Cardiac muscle cell (in vitro differentiated cells and primary cell): ENCODE data around the gene ELFN2. TPM values are rescaled to one million over a fixed set of nuclear protein-coding genes. Genes with fewer than 3 reads are reported as not detected.
A peak's percentile ranks its signal among the peaks of the same experiment; 100 is the strongest.

Source experiments
- DNase-seq, 2 donors: peaks; one replicate each; pipeline versions ENCODE4 v3.0.0 to v3.0.0-alpha.2; 2010 to 2017; ENCODE audit warnings: low read depth in 1 of 2, low spot score in 1 of 2
- H3K27ac ChIP-seq: fragments of 200-600 bp; sonication (generic); 2 replicates; pipeline ENCODE4 v1.5.1; 2016
- H3K27me3 ChIP-seq: fragments of 200-600 bp; sonication (generic); 2 replicates; pipeline ENCODE4 v1.6.0; 2016; ENCODE audit warnings: control low read depth
- H3K36me3 ChIP-seq: fragments of 200-600 bp; sonication (generic); 2 replicates; pipeline ENCODE4 v1.5.1; 2016; ENCODE audit warnings: control low read depth
- H3K4me1 ChIP-seq: fragments of 200-600 bp; sonication (generic); 2 replicates; pipeline ENCODE4 v1.8.1; 2017; ENCODE audit warnings: low read depth, mild to moderate bottlenecking, mixed run types
- H3K4me3 ChIP-seq: fragments of 200-600 bp; sonication (generic); 2 replicates; pipeline ENCODE4 v1.5.1; 2016; ENCODE audit warnings: mild to moderate bottlenecking
- H3K9me3 ChIP-seq: fragments of 200-600 bp; sonication (generic); 2 replicates; pipeline ENCODE4 v1.5.1; 2017; ENCODE audit warnings: low read depth, mild to moderate bottlenecking, control low read depth
- CTCF ChIP-seq: IDR thresholded peaks from 2 replicates; pipeline ENCODE4 v1.5.1; 2012; ENCODE audit warnings: low read depth, mild to moderate bottlenecking, low read length
- polyA plus RNA-seq: library from polyadenylated mRNA; unstranded; fragments of >200 nt; fragmentation: Nextera tagmentation; extraction: Ambion mirVana; gene quantifications from 2 replicates; pipeline ENCODE4 v1.2.1, GENCODE V29; 2016
- total RNA-seq: library from RNA; depleted of rRNA; stranded (reverse); fragments of >200 nt; gene quantifications from 2 replicates; pipeline ENCODE4 v1.2.3, GENCODE V29; 2016

The ELFN2 gene
- total and polyA plus RNA-seq, 2 experiments from 2014 or later = 0.09 TPM; not detected in 1

GRCh38 chr22:37336579-37336978 is 90.7 kb downstream of the ELFN2 start:
- no peak for TF ChIP-seq CTCF
- Histone ChIP-seq H3K4me3 (no peak overlapping the region), H3K36me3 (no peaks in the 10 kb centered on the region), H3K27me3 (peaks cover 85% of the 10 kb centered on the region), H3K27ac (no peak overlapping the region), H3K4me1 (no peaks in the 10 kb centered on the region), H3K9me3 (no peaks in the 10 kb centered on the region)
- DNase-seq = no peak

GRCh38 chr22:37335806-37336199 is 91.5 kb downstream of the ELFN2 start:
- H3K9me3 ChIP-seq = no peaks in the 10 kb centered on the region
- no peaks in the 10 kb centered on the region for H3K36me3 ChIP-seq
- peaks cover 80% of the 10 kb centered on the region for H3K27me3 ChIP-seq
- no peak for TF ChIP-seq CTCF
- no peak overlapping the region for H3K4me3 ChIP-seq
- H3K27ac ChIP-seq = no peak overlapping the region
- DNase-seq = no peak
- no peaks in the 10 kb centered on the region for H3K4me1 ChIP-seq

- Histone ChIP-seq H3K27me3 (peaks cover 74% of the 10 kb centered on the region), H3K4me3 (no peak overlapping the region), H3K4me1 (peaks cover 2% of the 10 kb centered on the region), H3K27ac (no peak overlapping the region), H3K9me3 (no peaks in the 10 kb centered on the region), H3K36me3 (no peaks in the 10 kb centered on the region)
- TF ChIP-seq CTCF = no peak
- DNase-seq = peak in 1 of 2 donors; percentile 28
These were observed 92.1 kb downstream of the ELFN2 start for GRCh38 chr22:37334859-37335805.

GRCh38 chr22:37334461-37334858 is 92.8 kb downstream of the ELFN2 start:
- no peak for DNase-seq
- Histone ChIP-seq H3K4me3 (no peak overlapping the region), H3K9me3 (no peaks in the 10 kb centered on the region), H3K4me1 (peaks cover 2% of the 10 kb centered on the region), H3K27ac (no peak overlapping the region), H3K27me3 (peaks cover 70% of the 10 kb centered on the region), H3K36me3 (no peaks in the 10 kb centered on the region)
- no peak for TF ChIP-seq CTCF

GRCh38 chr22:37333724-37334460 is 93.4 kb downstream of the ELFN2 start:
- H3K9me3 ChIP-seq = no peaks in the 10 kb centered on the region
- peaks cover 74% of the 10 kb centered on the region for H3K27me3 ChIP-seq
- no peak for DNase-seq
- H3K4me3 ChIP-seq = no peak overlapping the region
- no peak for TF ChIP-seq CTCF
- peaks cover 2% of the 10 kb centered on the region for H3K4me1 ChIP-seq
- H3K27ac ChIP-seq = no peak overlapping the region
- no peaks in the 10 kb centered on the region for H3K36me3 ChIP-seq
